HCT116 (cell line): Measurements from ENCODE around the gene CDH23. TPM values are rescaled to one million over a fixed set of nuclear protein-coding genes. Genes with fewer than 3 reads are reported as not detected.

Experiments used
- ATAC-seq: fragments of 200-7000 bp; cut with Tn5 transposase; 2 replicates; pipeline ENCODE4 v1.9.1; 2020; ENCODE audit warnings: mild to moderate bottlenecking, moderate library complexity
- BruUV-seq: library from RNA; stranded (reverse); fragments of 400-500 nt; replicated peaks from 2 replicates; lab custom pipeline; 2021; lab: Mats Ljungman, UMichigan
- CTCF ChIA-PET: fragments of 300-600 bp; sonication (Branson Sonifier 250); formaldehyde crosslinking; loops from one replicate; lab custom pipeline; 2021; ENCODE audit warnings: antibody characterized with exemption; lab: Charles Lee
- POLR2A ChIA-PET: fragments of 300-600, 350-600 bp; sonication (Branson Sonifier 250); formaldehyde crosslinking; loops from one replicate; lab custom pipeline; 2021; ENCODE audit warnings: antibody characterized with exemption; lab: Charles Lee
- RAD21 ChIA-PET, 2 experiments: fragments of 300-600 bp; sonication (Branson Sonifier 250); formaldehyde crosslinking; loops; one replicate each; lab custom pipeline; 2023; ENCODE audit warnings: low total read pairs in 2 of 2; ENCODE audit not compliant: uncharacterized antibody in 2 of 2, unreplicated experiment in 2 of 2, low non-redundant PET in 1 of 2; lab: Charles Lee
- DNase-seq: peaks from one replicate; pipeline ENCODE4 v3.0.0-alpha.2; 2010; ENCODE audit warnings: low read depth, low spot score
- H2AFZ ChIP-seq: fragments of 200-600 bp; shearing (Covaris generic), sonication (generic); 2 replicates; pipeline ENCODE4 v1.6.1; 2017; ENCODE audit warnings: low read depth, mixed run types, mixed read lengths, antibody characterized with exemption, low read length; ENCODE audit not compliant: poor library complexity, severe bottlenecking
- H3K27ac ChIP-seq: 2 replicates; pipeline ENCODE4 v1.5.1; 2012; ENCODE audit warnings: low read depth, low read length
- H3K27me3 ChIP-seq: fragments of 200-600 bp; sonication (generic); 2 replicates; pipeline ENCODE4 v1.6.1; 2016; ENCODE audit warnings: mixed run types, low read length, mixed read lengths; ENCODE audit not compliant: insufficient read depth
- H3K36me3 ChIP-seq, 2 experiments: fragments of 200-500 bp in 1 of 2; fragments of 200-600 bp in 1 of 2; sonication (Bioruptor generic) in 1 of 2; sonication (generic) in 1 of 2; 2 replicates each; pipeline versions ENCODE4 v1.5.1 to v1.6.1; 2014 to 2016; ENCODE audit warnings: low read length in 2 of 2, inconsistent platforms in 1 of 2, mixed read lengths in 1 of 2, mixed run types in 1 of 2; ENCODE audit not compliant: insufficient read depth in 2 of 2, control insufficient read depth in 1 of 2
- H3K4me1 ChIP-seq, 2 experiments: fragments of 200-600 bp in 1 of 2; sonication (generic) in 1 of 2; 2 replicates each; pipeline versions ENCODE4 v1.5.1 to v1.6.1; 2012 to 2017; ENCODE audit warnings: low read length in 2 of 2, inconsistent platforms in 1 of 2, mild to moderate bottlenecking in 1 of 2, mixed read lengths in 1 of 2, mixed run types in 1 of 2, moderate library complexity in 1 of 2; ENCODE audit not compliant: insufficient read depth in 2 of 2, control insufficient read depth in 1 of 2
- H3K4me2 ChIP-seq: fragments of 200-600 bp; sonication (generic); 2 replicates; pipeline ENCODE4 v1.6.1; 2017; ENCODE audit warnings: mixed run types, low read length, mixed read lengths
- H3K4me3 ChIP-seq, 2 experiments: fragments of 200-600 bp in 1 of 2; sonication (generic) in 1 of 2; replicated peaks in 1 of 2; 2 replicates each; pipeline ENCODE4 v1.5.1; 2011 to 2016; ENCODE audit warnings: low read length in 2 of 2, control low read depth in 1 of 2, low read depth in 1 of 2, mild to moderate bottlenecking in 1 of 2, mixed read lengths in 1 of 2, mixed run types in 1 of 2
- H3K79me2 ChIP-seq: fragments of 200-600 bp; sonication (generic); 2 replicates; pipeline ENCODE4 v1.6.1; 2017; ENCODE audit warnings: mild to moderate bottlenecking, mixed run types, low read length, moderate library complexity, mixed read lengths; ENCODE audit not compliant: insufficient read depth
- H3K9ac ChIP-seq: fragments of 200-600 bp; sonication (generic); 2 replicates; pipeline ENCODE4 v1.6.1; 2016; ENCODE audit warnings: low read length, mixed read lengths
- H3K9me2 ChIP-seq: fragments of 200-600 bp; sonication (generic), shearing (Covaris generic); 2 replicates; pipeline ENCODE4 v1.6.1; 2017; ENCODE audit warnings: mixed run types, mild to moderate bottlenecking, moderate library complexity; ENCODE audit not compliant: insufficient read depth
- H3K9me3 ChIP-seq, 2 experiments: fragments of 200-500 bp in 1 of 2; fragments of 200-600 bp in 1 of 2; sonication (Bioruptor generic) in 1 of 2; sonication (generic) in 1 of 2; 2 replicates each; pipeline ENCODE4 v1.6.1; 2014 to 2017; ENCODE audit warnings: low read length in 2 of 2, mixed read lengths in 2 of 2, inconsistent platforms in 1 of 2, low read depth in 1 of 2, mild to moderate bottlenecking in 1 of 2, mixed run types in 1 of 2, moderate library complexity in 1 of 2; ENCODE audit not compliant: control insufficient read depth in 1 of 2, insufficient read depth in 1 of 2
- H4K20me1 ChIP-seq: fragments of 200-600 bp; sonication (generic), shearing (Covaris generic); 2 replicates; pipeline ENCODE4 v1.6.1; 2017; ENCODE audit warnings: mixed run types, mild to moderate bottlenecking, moderate library complexity; ENCODE audit not compliant: insufficient read depth
- CBX3 ChIP-seq: IDR thresholded peaks from 2 replicates; pipeline ENCODE4 v1.6.1; 2012; ENCODE audit warnings: low read depth
- CEBPB ChIP-seq: IDR thresholded peaks from 2 replicates; pipeline ENCODE4 v1.6.1; 2012; ENCODE audit warnings: low read depth
- EGR1 ChIP-seq: IDR thresholded peaks from 2 replicates; pipeline ENCODE4 v1.6.1; 2012; ENCODE audit warnings: low read depth
- ELF1 ChIP-seq: IDR thresholded peaks from 2 replicates; pipeline ENCODE4 v1.6.1; 2012; ENCODE audit warnings: low read depth, borderline replicate concordance
- EZH2 ChIP-seq: fragments of 200-600 bp; sonication (generic); IDR thresholded peaks from 2 replicates; pipeline ENCODE4 v1.6.1; 2017; ENCODE audit warnings: antibody characterized with exemption, mixed run types
- POLR2AphosphoS5 ChIP-seq: IDR thresholded peaks from 2 replicates; pipeline ENCODE4 v1.6.1; 2011; ENCODE audit warnings: mild to moderate bottlenecking, low read depth, low read length, moderate library complexity
- SRF ChIP-seq: IDR thresholded peaks from 2 replicates; pipeline ENCODE4 v1.6.1; 2012; ENCODE audit warnings: low read depth
- TCF7L2 ChIP-seq: IDR thresholded peaks from 2 replicates; pipeline ENCODE4 v1.7.0; 2011; ENCODE audit warnings: borderline replicate concordance, inconsistent platforms; ENCODE audit not compliant: insufficient read depth, insufficient read length; ENCODE audit errors: extremely low read depth
- YY1 ChIP-seq: IDR thresholded peaks from 2 replicates; pipeline ENCODE4 v1.6.1; 2011; ENCODE audit warnings: low read length, low read depth, moderate library complexity, mild to moderate bottlenecking; ENCODE audit not compliant: insufficient replicate concordance; ENCODE audit errors: extremely low read depth
- intact Hi-C: fragments of 100-400 bp; cut with micrococcal nuclease; formaldehyde crosslinking; loops from 2 replicates; pipeline ENCODE4 v1.10.0; 2022
- total RNA-seq: library from RNA; stranded (reverse); gene quantifications from one replicate; pipeline ENCODE4 v1.2.1, GENCODE V29; 2021; ENCODE audit not compliant: unreplicated experiment
- TF ChIP-seq, protein P1 (sequence below): IDR thresholded peaks from 2 replicates; pipeline ENCODE4 v1.6.1; 2011; ENCODE audit warnings: mild to moderate bottlenecking, low read length, moderate library complexity; ENCODE audit not compliant: insufficient replicate concordance; ENCODE audit errors: extremely low read depth
- TF ChIP-seq, protein P2 (sequence below): IDR thresholded peaks from 2 replicates; pipeline ENCODE4 v1.6.1; 2012
- TF ChIP-seq, protein P3 (sequence below): IDR thresholded peaks from 2 replicates; pipeline ENCODE4 v1.6.1; 2012; ENCODE audit warnings: low read depth
- TF ChIP-seq, protein P4 (sequence below), 3 experiments: fragments of 200-600 bp in 1 of 3; sonication (generic) in 1 of 3; IDR thresholded peaks in 2 of 3; conservative IDR thresholded peaks in 1 of 3; 2 replicates each; pipeline ENCODE4 v1.5.1; 2012 to 2017; ENCODE audit warnings: low read depth in 2 of 3, low read length in 2 of 3, antibody characterized with exemption in 1 of 3, borderline replicate concordance in 1 of 3, control low read depth in 1 of 3, mild to moderate bottlenecking in 1 of 3, mixed read lengths in 1 of 3, mixed run types in 1 of 3, moderate library complexity in 1 of 3; ENCODE audit not compliant: insufficient read depth in 1 of 3

Gene CDH23
- total RNA-seq, 1 experiment from 2014 or later = not detected

DNA sequence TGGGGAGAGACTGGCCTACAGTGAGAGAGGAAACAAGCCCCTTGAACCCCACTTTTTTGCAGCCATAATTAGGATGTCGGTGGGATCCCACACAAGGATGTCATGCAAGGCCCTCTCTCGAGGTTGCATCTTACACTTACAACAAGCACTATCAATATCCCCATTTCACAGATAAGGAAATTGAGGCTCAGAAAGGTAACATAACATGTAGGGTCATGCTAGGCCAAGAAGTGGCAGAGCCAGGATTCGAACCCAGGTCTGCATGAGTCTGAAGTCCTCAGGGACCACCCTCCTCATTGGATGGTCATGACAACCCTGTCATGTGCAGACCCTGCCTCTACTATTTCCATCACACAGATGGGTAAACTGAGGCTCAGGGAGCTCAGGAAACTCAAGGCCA lies 199.4 kb downstream of the CDH23 start:
- CTCF ChIA-PET = no interaction called here
- RAD21 ChIA-PET = no interaction called here
- BruUV-seq = no TSS peak

More for the DNA sequence above, 199.4 kb downstream of the CDH23 start:
- H3K9ac ChIP-seq = no peak overlapping the region
- H3K27ac ChIP-seq = no peak overlapping the region
- H2AFZ ChIP-seq = no peak overlapping the region
- no peaks in the 10 kb centered on the region for H3K9me3 ChIP-seq
- H3K4me1 ChIP-seq = peaks cover 0 to 7% of the 10 kb centered on the region in 2 experiments; a peak in 3 of 4 replicates
- H4K20me1 ChIP-seq = no peaks in the 10 kb centered on the region
- H3K79me2 ChIP-seq = no peaks in the 10 kb centered on the region
- ATAC-seq (no peak), DNase-seq (no peak)
- no peak overlapping the region for H3K4me3 ChIP-seq
- H3K9me2 ChIP-seq = no peaks in the 10 kb centered on the region
- H3K36me3 ChIP-seq = no peaks in the 10 kb centered on the region
- TF ChIP-seq, protein P1, sequence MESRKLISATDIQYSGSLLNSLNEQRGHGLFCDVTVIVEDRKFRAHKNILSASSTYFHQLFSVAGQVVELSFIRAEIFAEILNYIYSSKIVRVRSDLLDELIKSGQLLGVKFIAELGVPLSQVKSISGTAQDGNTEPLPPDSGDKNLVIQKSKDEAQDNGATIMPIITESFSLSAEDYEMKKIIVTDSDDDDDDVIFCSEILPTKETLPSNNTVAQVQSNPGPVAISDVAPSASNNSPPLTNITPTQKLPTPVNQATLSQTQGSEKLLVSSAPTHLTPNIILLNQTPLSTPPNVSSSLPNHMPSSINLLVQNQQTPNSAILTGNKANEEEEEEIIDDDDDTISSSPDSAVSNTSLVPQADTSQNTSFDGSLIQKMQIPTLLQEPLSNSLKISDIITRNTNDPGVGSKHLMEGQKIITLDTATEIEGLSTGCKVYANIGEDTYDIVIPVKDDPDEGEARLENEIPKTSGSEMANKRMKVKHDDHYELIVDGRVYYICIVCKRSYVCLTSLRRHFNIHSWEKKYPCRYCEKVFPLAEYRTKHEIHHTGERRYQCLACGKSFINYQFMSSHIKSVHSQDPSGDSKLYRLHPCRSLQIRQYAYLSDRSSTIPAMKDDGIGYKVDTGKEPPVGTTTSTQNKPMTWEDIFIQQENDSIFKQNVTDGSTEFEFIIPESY = no peak
- TF ChIP-seq, protein P2, sequence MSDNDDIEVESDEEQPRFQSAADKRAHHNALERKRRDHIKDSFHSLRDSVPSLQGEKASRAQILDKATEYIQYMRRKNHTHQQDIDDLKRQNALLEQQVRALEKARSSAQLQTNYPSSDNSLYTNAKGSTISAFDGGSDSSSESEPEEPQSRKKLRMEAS = no peak
- TF ChIP-seq, protein P3, sequence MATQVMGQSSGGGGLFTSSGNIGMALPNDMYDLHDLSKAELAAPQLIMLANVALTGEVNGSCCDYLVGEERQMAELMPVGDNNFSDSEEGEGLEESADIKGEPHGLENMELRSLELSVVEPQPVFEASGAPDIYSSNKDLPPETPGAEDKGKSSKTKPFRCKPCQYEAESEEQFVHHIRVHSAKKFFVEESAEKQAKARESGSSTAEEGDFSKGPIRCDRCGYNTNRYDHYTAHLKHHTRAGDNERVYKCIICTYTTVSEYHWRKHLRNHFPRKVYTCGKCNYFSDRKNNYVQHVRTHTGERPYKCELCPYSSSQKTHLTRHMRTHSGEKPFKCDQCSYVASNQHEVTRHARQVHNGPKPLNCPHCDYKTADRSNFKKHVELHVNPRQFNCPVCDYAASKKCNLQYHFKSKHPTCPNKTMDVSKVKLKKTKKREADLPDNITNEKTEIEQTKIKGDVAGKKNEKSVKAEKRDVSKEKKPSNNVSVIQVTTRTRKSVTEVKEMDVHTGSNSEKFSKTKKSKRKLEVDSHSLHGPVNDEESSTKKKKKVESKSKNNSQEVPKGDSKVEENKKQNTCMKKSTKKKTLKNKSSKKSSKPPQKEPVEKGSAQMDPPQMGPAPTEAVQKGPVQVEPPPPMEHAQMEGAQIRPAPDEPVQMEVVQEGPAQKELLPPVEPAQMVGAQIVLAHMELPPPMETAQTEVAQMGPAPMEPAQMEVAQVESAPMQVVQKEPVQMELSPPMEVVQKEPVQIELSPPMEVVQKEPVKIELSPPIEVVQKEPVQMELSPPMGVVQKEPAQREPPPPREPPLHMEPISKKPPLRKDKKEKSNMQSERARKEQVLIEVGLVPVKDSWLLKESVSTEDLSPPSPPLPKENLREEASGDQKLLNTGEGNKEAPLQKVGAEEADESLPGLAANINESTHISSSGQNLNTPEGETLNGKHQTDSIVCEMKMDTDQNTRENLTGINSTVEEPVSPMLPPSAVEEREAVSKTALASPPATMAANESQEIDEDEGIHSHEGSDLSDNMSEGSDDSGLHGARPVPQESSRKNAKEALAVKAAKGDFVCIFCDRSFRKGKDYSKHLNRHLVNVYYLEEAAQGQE = no peak
- TF ChIP-seq ELF1 = no peak
- no peak for TF ChIP-seq YY1
- no peak for TF ChIP-seq CBX3
- no peak for TF ChIP-seq SRF
- TF ChIP-seq, protein P4, sequence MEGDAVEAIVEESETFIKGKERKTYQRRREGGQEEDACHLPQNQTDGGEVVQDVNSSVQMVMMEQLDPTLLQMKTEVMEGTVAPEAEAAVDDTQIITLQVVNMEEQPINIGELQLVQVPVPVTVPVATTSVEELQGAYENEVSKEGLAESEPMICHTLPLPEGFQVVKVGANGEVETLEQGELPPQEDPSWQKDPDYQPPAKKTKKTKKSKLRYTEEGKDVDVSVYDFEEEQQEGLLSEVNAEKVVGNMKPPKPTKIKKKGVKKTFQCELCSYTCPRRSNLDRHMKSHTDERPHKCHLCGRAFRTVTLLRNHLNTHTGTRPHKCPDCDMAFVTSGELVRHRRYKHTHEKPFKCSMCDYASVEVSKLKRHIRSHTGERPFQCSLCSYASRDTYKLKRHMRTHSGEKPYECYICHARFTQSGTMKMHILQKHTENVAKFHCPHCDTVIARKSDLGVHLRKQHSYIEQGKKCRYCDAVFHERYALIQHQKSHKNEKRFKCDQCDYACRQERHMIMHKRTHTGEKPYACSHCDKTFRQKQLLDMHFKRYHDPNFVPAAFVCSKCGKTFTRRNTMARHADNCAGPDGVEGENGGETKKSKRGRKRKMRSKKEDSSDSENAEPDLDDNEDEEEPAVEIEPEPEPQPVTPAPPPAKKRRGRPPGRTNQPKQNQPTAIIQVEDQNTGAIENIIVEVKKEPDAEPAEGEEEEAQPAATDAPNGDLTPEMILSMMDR (IDR thresholded peaks at IDR 0.05 in 2 of 3, conservative IDR thresholded peaks at IDR 0.05 in 1 of 3; ENCODE audit: borderline replicate concordance in 1 of 3, insufficient read depth in 1 of 3, low read depth in 2 of 3, low read length in 2 of 3) = no peak
- TF ChIP-seq POLR2AphosphoS5 = no peak
- TF ChIP-seq EGR1 = no peak
- no peak for TF ChIP-seq TCF7L2
- no peak for TF ChIP-seq EZH2
- no peak for TF ChIP-seq CEBPB
- POLR2A ChIA-PET = no interaction called here
- no peak overlapping the region for H3K4me2 ChIP-seq
- intact Hi-C loops = no loop called here
- H3K27me3 ChIP-seq = peaks cover 8% of the 10 kb centered on the region
